H9 (cell line): ENCODE data around the gene TNFRSF18. TPM values are rescaled to one million over a fixed set of nuclear protein-coding genes. Genes with fewer than 3 reads are reported as not detected.

Experiments used
- DNase-seq: peaks from one replicate; pipeline ENCODE4 v3.0.0-alpha.2; 2017
- H2AFZ ChIP-seq: one replicate; pipeline ENCODE4 v1.6.1; 2013; ENCODE audit warnings: mild to moderate bottlenecking, low read length, control low read depth, moderate library complexity
- H2AK5ac ChIP-seq: 2 replicates; pipeline ENCODE4 v1.6.1; 2013; ENCODE audit warnings: low read length, control low read depth, mixed read lengths; ENCODE audit not compliant: insufficient read length
- H2BK120ac ChIP-seq: one replicate; pipeline ENCODE4 v1.6.1; 2013; ENCODE audit warnings: low read depth, mild to moderate bottlenecking, low read length, control low read depth, inconsistent platforms; ENCODE audit not compliant: poor library complexity, severe bottlenecking
- H2BK12ac ChIP-seq: 2 replicates; pipeline ENCODE4 v1.6.1; 2013; ENCODE audit warnings: low read length, control low read depth, mixed read lengths, low read depth; ENCODE audit not compliant: insufficient read length
- H2BK15ac ChIP-seq: 2 replicates; pipeline ENCODE4 v1.6.1; 2013; ENCODE audit warnings: low read depth, low read length, control low read depth
- H2BK20ac ChIP-seq: one replicate; pipeline ENCODE4 v1.6.1; 2013; ENCODE audit warnings: low read depth, mild to moderate bottlenecking, low read length, control low read depth, inconsistent platforms; ENCODE audit not compliant: poor library complexity, severe bottlenecking
- H2BK5ac ChIP-seq: 2 replicates; pipeline ENCODE4 v1.6.1; 2013; ENCODE audit warnings: low read length, control low read depth, mixed read lengths; ENCODE audit not compliant: insufficient read length
- H3K14ac ChIP-seq: 2 replicates; pipeline ENCODE4 v1.6.1; 2013; ENCODE audit warnings: low read length, control low read depth; ENCODE audit not compliant: insufficient read depth
- H3K18ac ChIP-seq: 2 replicates; pipeline ENCODE4 v1.6.1; 2013; ENCODE audit warnings: low read depth, mild to moderate bottlenecking, mixed read lengths, low read length, control low read depth; ENCODE audit not compliant: insufficient read length
- H3K23ac ChIP-seq: 2 replicates; pipeline ENCODE4 v1.6.1; 2013; ENCODE audit warnings: low read length, control low read depth, mixed read lengths, low read depth; ENCODE audit not compliant: insufficient read length
- H3K23me2 ChIP-seq: 2 replicates; pipeline ENCODE4 v1.6.1; 2013; ENCODE audit warnings: low read depth, mild to moderate bottlenecking, mixed read lengths, low read length, control low read depth; ENCODE audit not compliant: insufficient read length, poor library complexity, severe bottlenecking
- H3K27ac ChIP-seq: 2 replicates; pipeline ENCODE4 v1.5.1; 2013; ENCODE audit warnings: low read length, control low read depth, mixed read lengths, low read depth; ENCODE audit not compliant: insufficient read length
- H3K27me3 ChIP-seq: 2 replicates; pipeline ENCODE4 v1.6.1; 2013; ENCODE audit warnings: low read length, control low read depth, inconsistent platforms; ENCODE audit not compliant: insufficient read depth
- H3K4ac ChIP-seq: 2 replicates; pipeline ENCODE4 v1.6.1; 2013; ENCODE audit warnings: low read depth, mild to moderate bottlenecking, control low read depth, inconsistent platforms, low read length, moderate library complexity
- H3K4me1 ChIP-seq: 2 replicates; pipeline ENCODE4 v1.6.1; 2013; ENCODE audit warnings: low read length, control low read depth, inconsistent platforms; ENCODE audit not compliant: insufficient read depth
- H3K4me2 ChIP-seq: 2 replicates; pipeline ENCODE4 v1.6.1; 2013; ENCODE audit warnings: low read length, control low read depth, mixed read lengths; ENCODE audit not compliant: insufficient read length, insufficient read depth
- H3K56ac ChIP-seq: 2 replicates; pipeline ENCODE4 v1.6.1; 2013; ENCODE audit warnings: low read depth, mild to moderate bottlenecking, mixed read lengths, low read length, control low read depth; ENCODE audit not compliant: insufficient read length
- H3K79me1 ChIP-seq: 2 replicates; pipeline ENCODE4 v1.6.1; 2013; ENCODE audit warnings: low read depth, mild to moderate bottlenecking, moderate library complexity, low read length, control low read depth, inconsistent platforms; ENCODE audit not compliant: insufficient read depth, poor library complexity, severe bottlenecking
- H3K79me2 ChIP-seq: 2 replicates; pipeline ENCODE4 v1.6.1; 2013; ENCODE audit warnings: low read length, control low read depth, inconsistent platforms; ENCODE audit not compliant: insufficient read depth
- H3K9ac ChIP-seq: 2 replicates; pipeline ENCODE4 v1.6.1; 2013; ENCODE audit warnings: low read length, control low read depth, mixed read lengths; ENCODE audit not compliant: insufficient read length; ENCODE audit errors: extremely low read depth
- H3K9me3 ChIP-seq: one replicate; pipeline ENCODE4 v1.6.1; 2013; ENCODE audit warnings: low read depth, low read length, inconsistent platforms; ENCODE audit not compliant: control insufficient read depth
- H3T11ph ChIP-seq: one replicate; pipeline ENCODE4 v1.6.1; 2013; ENCODE audit warnings: mild to moderate bottlenecking, low read length, control low read depth, inconsistent platforms
- H4K20me1 ChIP-seq: one replicate; pipeline ENCODE4 v1.6.1; 2013; ENCODE audit not compliant: control insufficient read depth, insufficient read length, insufficient read depth
- H4K5ac ChIP-seq: 2 replicates; pipeline ENCODE4 v1.6.1; 2013; ENCODE audit warnings: low read depth, mild to moderate bottlenecking, mixed read lengths, low read length, control low read depth; ENCODE audit not compliant: insufficient read length
- H4K8ac ChIP-seq: replicated peaks from 2 replicates; pipeline ENCODE4 v1.6.1; 2013; ENCODE audit warnings: low read length, control low read depth, mixed read lengths, low read depth; ENCODE audit not compliant: insufficient read length
- H4K91ac ChIP-seq: 2 replicates; pipeline ENCODE4 v1.6.1; 2013; ENCODE audit warnings: low read depth, mild to moderate bottlenecking, moderate library complexity, mixed read lengths, low read length, control low read depth; ENCODE audit not compliant: insufficient read length
- H3K27ac Mint-ChIP-seq, 3 experiments: 2 replicates in 2 of 3; 3 replicates in 1 of 3; pipeline ENCODE4 v1.8.0; 2020 to 2021; ENCODE audit warnings: mixed read lengths in 3 of 3, mild to moderate bottlenecking in 1 of 3, moderate library complexity in 1 of 3
- H3K27me3 Mint-ChIP-seq: 2 replicates; pipeline ENCODE4 v1.8.0; 2021; ENCODE audit warnings: low read depth, mild to moderate bottlenecking, moderate library complexity, mixed read lengths
- H3K36me3 Mint-ChIP-seq, 3 experiments: 2 replicates in 2 of 3; 3 replicates in 1 of 3; pipeline ENCODE4 v1.8.0; 2020 to 2021; ENCODE audit warnings: low read depth in 3 of 3, mixed read lengths in 3 of 3; ENCODE audit not compliant: insufficient read depth in 1 of 3
- H3K4me1 Mint-ChIP-seq, 2 experiments: 2 replicates each; pipeline ENCODE4 v1.8.0; 2020; ENCODE audit warnings: mixed read lengths in 2 of 2
- H3K4me3 Mint-ChIP-seq, 2 experiments: 2 replicates in 1 of 2; 3 replicates in 1 of 2; pipeline ENCODE4 v1.8.0; 2020 to 2021; ENCODE audit warnings: mild to moderate bottlenecking in 2 of 2, mixed read lengths in 2 of 2, moderate library complexity in 1 of 2
- H3K9me3 Mint-ChIP-seq, 2 experiments: 2 replicates in 1 of 2; 3 replicates in 1 of 2; pipeline ENCODE4 v1.8.0; 2020; ENCODE audit warnings: mild to moderate bottlenecking in 2 of 2, mixed read lengths in 2 of 2, moderate library complexity in 1 of 2
- CTCF ChIP-seq: fragments of 200-600 bp; sonication (generic); conservative IDR thresholded peaks from 3 replicates; pipeline ENCODE4 v1.8.0; 2021; ENCODE audit warnings: antibody characterized with exemption, mild to moderate bottlenecking
- WGBS: extraction: QIAGEN DNeasy Blood & Tissue Kit; methylation state at CpG from one replicate; pipeline ENCODE4 v1.1.7; 2013; ENCODE audit warnings: missing lambda C conversion rate, low lambda C conversion rate, mixed read lengths; ENCODE audit not compliant: insufficient read length; ENCODE audit errors: extremely low coverage; 5-methylcytosine and 5-hydroxymethylcytosine counted together
- total RNA-seq: library from RNA; stranded (reverse); gene quantifications from 2 replicates; pipeline ENCODE4 v1.2.1, GENCODE V29; 2021

Gene TNFRSF18
- total RNA-seq, 1 experiment from 2014 or later, result 2.0 TPM

GRCh38 chr1:1157914-1158710, 48.3 kb downstream of the TNFRSF18 start:
- Mint-ChIP-seq H3K9me3 (peaks cover 19 to 26% of the 10 kb centered on the region in 2 experiments), H3K27me3 (peaks cover 28% of the 10 kb centered on the region), H3K4me3 (peak overlapping the region in 1 of 2 experiments; percentile 53; a peak in 2 of 5 replicates), H3K36me3 (peaks cover 4 to 10% (median 5%) of the 10 kb centered on the region in 3 experiments; a peak in 6 of 7 replicates), H3K27ac (no peak overlapping the region), H3K4me1 (peaks cover 0 to 13% of the 10 kb centered on the region in 2 experiments; a peak in 3 of 4 replicates)
- Histone ChIP-seq H2AFZ (no peak overlapping the region), H3T11ph (no peak overlapping the region), H2BK120ac (no peak overlapping the region), H2BK5ac (no peak overlapping the region), H3K14ac (peak overlapping the region; percentile 69; the same call in 1 of the 2 replicates), H2BK20ac (no peak overlapping the region), H2AK5ac (no peak overlapping the region), H3K27ac (no peak overlapping the region), H3K4ac (no peak overlapping the region; the same call in 1 of the 2 replicates), H3K79me1 (no peaks in the 10 kb centered on the region), H4K91ac (no peak overlapping the region), H4K20me1 (no peaks in the 10 kb centered on the region), H3K23me2 (peaks cover 5% of the 10 kb centered on the region), H4K5ac (no peak overlapping the region), H2BK12ac (no peak overlapping the region), H3K27me3 (no peaks in the 10 kb centered on the region), H3K4me2 (peak overlapping the region; percentile 49), H3K23ac (no peak overlapping the region), H3K79me2 (no peaks in the 10 kb centered on the region), H4K8ac (no peak overlapping the region), H3K9ac (no peak overlapping the region), H2BK15ac (no peak overlapping the region; the same call in 1 of the 2 replicates), H3K56ac (no peak overlapping the region), H3K18ac (peak overlapping the region; percentile 84), H3K9me3 (no peaks in the 10 kb centered on the region), H3K4me1 (no peaks in the 10 kb centered on the region)
- DNase-seq, result peak; percentile 80
- no CpG with 5 or more reads among the region's 46 CpGs for WGBS
- no peak for TF ChIP-seq CTCF
